RWPE2 (cell line): ENCODE results near the gene NKAPD1.

Source experiments
- ATAC-seq: fragments of 200-7000 bp; cut with Tn5 transposase; 3 replicates; pipeline ENCODE4 v1.9.1; 2021; ENCODE audit warnings: low read depth
- DNase-seq: peaks from one replicate; pipeline ENCODE4 v3.0.0-alpha.2; 2020; ENCODE audit warnings: low spot score
- H3K27ac ChIP-seq: fragments of 450-650 bp; 2 replicates; pipeline ENCODE4 v1.5.1; 2017; ENCODE audit warnings: mild to moderate bottlenecking; ENCODE audit not compliant: poor library complexity, severe bottlenecking
- H3K27me3 ChIP-seq: fragments of 250-450 bp; sonication (Bioruptor Pico); 2 replicates; pipeline ENCODE4 v1.5.1; 2021; ENCODE audit warnings: mild to moderate bottlenecking, moderate library complexity; ENCODE audit not compliant: insufficient read depth, poor library complexity, severe bottlenecking
- H3K36me3 ChIP-seq: fragments of 250-450 bp; sonication (Bioruptor Pico); 2 replicates; pipeline ENCODE4 v1.5.1; 2020; ENCODE audit warnings: low read depth, mild to moderate bottlenecking, moderate library complexity
- H3K4me1 ChIP-seq: fragments of 250-450 bp; sonication (Bioruptor Pico); 2 replicates; pipeline ENCODE4 v1.5.1; 2021; ENCODE audit warnings: mild to moderate bottlenecking, moderate library complexity; ENCODE audit not compliant: insufficient read depth, poor library complexity, severe bottlenecking
- H3K4me3 ChIP-seq: fragments of 250-450 bp; sonication (Bioruptor Pico); 2 replicates; pipeline ENCODE4 v1.5.1; 2021; ENCODE audit warnings: mild to moderate bottlenecking, moderate library complexity; ENCODE audit not compliant: severe bottlenecking
- H3K9me3 ChIP-seq: fragments of 250-450 bp; sonication (Bioruptor Pico); 2 replicates; pipeline ENCODE4 v1.5.1; 2021; ENCODE audit warnings: mild to moderate bottlenecking, moderate library complexity; ENCODE audit not compliant: severe bottlenecking
- TF ChIP-seq, protein P1 (sequence below): fragments of 450-650 bp; IDR thresholded peaks from one replicate; pipeline ENCODE4 v1.5.1; 2017; ENCODE audit warnings: mild to moderate bottlenecking, moderate library complexity; ENCODE audit not compliant: poor library complexity, severe bottlenecking

The NKAPD1 gene

DNA sequence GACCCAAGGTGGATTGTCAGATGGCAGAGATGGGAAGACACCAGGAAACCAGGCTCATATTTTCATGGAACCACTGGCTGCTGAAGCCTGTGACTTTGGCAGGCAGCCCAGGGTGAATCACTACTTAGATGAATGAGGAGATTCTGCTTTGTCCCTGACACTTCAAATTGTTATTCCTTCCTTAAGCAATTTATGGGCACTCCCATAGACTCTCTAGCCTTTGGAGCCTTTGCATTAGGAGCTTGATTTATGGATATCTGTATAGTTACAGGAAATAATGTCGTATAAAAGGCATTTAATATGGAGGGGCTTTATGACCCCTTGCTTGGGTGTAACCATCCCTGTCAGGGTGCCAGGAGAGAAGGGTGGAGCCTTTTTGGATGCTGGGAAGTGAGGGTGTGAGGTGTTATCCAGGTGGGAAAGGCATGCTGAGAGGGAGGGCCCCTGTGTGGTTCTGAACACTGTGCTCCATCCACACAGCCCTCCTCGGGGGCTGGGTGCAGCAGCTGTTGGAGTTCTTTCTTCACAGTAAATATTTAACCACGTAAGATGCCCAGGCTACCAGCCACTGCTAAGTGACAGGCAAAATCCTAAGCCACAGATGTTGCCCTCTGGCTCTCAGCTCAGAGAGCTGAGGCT, 54.5 kb downstream of the NKAPD1 start:
- TF ChIP-seq, protein P1, sequence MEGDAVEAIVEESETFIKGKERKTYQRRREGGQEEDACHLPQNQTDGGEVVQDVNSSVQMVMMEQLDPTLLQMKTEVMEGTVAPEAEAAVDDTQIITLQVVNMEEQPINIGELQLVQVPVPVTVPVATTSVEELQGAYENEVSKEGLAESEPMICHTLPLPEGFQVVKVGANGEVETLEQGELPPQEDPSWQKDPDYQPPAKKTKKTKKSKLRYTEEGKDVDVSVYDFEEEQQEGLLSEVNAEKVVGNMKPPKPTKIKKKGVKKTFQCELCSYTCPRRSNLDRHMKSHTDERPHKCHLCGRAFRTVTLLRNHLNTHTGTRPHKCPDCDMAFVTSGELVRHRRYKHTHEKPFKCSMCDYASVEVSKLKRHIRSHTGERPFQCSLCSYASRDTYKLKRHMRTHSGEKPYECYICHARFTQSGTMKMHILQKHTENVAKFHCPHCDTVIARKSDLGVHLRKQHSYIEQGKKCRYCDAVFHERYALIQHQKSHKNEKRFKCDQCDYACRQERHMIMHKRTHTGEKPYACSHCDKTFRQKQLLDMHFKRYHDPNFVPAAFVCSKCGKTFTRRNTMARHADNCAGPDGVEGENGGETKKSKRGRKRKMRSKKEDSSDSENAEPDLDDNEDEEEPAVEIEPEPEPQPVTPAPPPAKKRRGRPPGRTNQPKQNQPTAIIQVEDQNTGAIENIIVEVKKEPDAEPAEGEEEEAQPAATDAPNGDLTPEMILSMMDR = no peak
- Histone ChIP-seq H3K9me3 (no peaks in the 10 kb centered on the region), H3K4me3 (no peak overlapping the region), H3K27me3 (no peaks in the 10 kb centered on the region), H3K36me3 (no peaks in the 10 kb centered on the region), H3K27ac (peak overlapping the region; percentile 79), H3K4me1 (peaks cover 23% of the 10 kb centered on the region)
- ATAC-seq (peak; percentile 79), DNase-seq (peak; percentile 83)

GRCh38 chr11:112129656-112130055, 55.6 kb downstream of the NKAPD1 start:
- Histone ChIP-seq H3K36me3 (no peaks in the 10 kb centered on the region), H3K27ac (peak overlapping the region; percentile 79), H3K4me3 (no peak overlapping the region), H3K9me3 (no peaks in the 10 kb centered on the region), H3K27me3 (no peaks in the 10 kb centered on the region), H3K4me1 (peaks cover 23% of the 10 kb centered on the region)
- ATAC-seq (no peak), DNase-seq (no peak)
- TF ChIP-seq, protein P1 = no peak

DNA sequence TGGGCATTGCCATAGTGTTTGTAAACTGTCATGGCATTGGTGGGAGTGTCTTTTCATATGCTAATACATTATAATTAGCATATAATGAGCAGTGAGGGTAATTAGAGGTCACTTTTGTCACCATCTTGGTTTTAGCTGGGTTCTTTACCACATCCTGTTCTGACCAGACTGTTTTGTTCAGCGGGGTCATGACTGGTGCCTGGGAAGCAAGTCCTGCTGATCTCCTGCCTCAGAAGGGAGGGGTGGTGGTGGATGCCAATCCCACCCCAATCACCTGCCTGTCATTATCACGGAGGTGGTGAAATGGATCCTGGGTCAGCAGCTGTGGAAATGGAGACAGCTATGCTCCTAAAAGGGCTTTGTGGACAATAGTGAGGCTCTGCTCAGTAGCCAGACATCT, 58.6 kb downstream of the NKAPD1 start:
- Histone ChIP-seq H3K9me3 (no peaks in the 10 kb centered on the region), H3K27ac (no peak overlapping the region), H3K27me3 (no peaks in the 10 kb centered on the region), H3K4me1 (peaks cover 23% of the 10 kb centered on the region), H3K4me3 (no peak overlapping the region), H3K36me3 (no peaks in the 10 kb centered on the region)
- TF ChIP-seq, protein P1 = no peak
- ATAC-seq (no peak), DNase-seq (no peak)

GRCh38 chr11:112134473-112134872, 60.4 kb downstream of the NKAPD1 start:
- DNase-seq (no peak), ATAC-seq (no peak)
- no peaks in the 10 kb centered on the region for H3K9me3 ChIP-seq
- TF ChIP-seq, protein P1 = no peak
- no peaks in the 10 kb centered on the region for H3K27me3 ChIP-seq
- H3K36me3 ChIP-seq = no peaks in the 10 kb centered on the region
- H3K27ac ChIP-seq = no peak overlapping the region
- no peak overlapping the region for H3K4me3 ChIP-seq
- H3K4me1 ChIP-seq = peaks cover 11% of the 10 kb centered on the region
